ENCODE results near the gene INTS3.

Gene INTS3

GRCh38 chr1:153768316-153769181, 40.7 kb downstream of the INTS3 start:
- no peak overlapping the region for H3K27ac ChIP-seq
- TF ChIP-seq CTCF (conservative IDR thresholded peaks at IDR 0.05; ENCODE audit: low read depth) = no peak
- ChIA-PET POLR2A (ENCODE audit: low non-redundant PET) (no interaction called here), CTCF (interaction anchor here (1.0 kb wide), 1 partner anchor 28 kb away, joined by 3 read pairs; no protein-coding TSS in a partner anchor)
- no peak for DNase-seq (ENCODE audit: low spot score)

DNA sequence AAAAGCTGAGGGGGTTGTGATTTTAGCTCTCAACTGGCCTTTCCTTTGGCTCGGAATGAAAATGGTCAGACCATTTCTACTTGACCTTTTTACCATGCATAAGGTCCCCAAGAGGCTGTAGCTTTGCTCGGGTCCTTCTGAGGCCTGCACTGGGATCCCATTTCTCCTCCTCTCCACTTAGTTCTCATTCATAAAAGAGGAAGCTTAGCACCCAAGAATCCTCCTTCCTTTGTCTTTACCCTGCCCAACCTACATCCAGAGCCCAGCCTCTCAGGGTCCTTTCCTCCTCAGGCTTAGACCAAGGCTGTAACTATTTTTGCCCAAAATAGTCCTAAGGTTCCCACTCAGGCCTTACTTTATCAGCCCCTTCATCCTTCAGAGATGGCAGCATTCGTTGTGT, 41.4 kb downstream of the INTS3 start:
- CTCF ChIA-PET = interaction anchor here (1.0 kb wide), 1 partner anchor 28 kb away, joined by 3 read pairs; no protein-coding TSS in a partner anchor
- POLR2A ChIA-PET (ENCODE audit: low non-redundant PET) = no interaction called here
- H3K27ac ChIP-seq = no peak overlapping the region
- no peak for DNase-seq (ENCODE audit: low spot score)
- no peak for TF ChIP-seq CTCF (conservative IDR thresholded peaks at IDR 0.05; ENCODE audit: low read depth)

GRCh38 chr1:153770797-153771196, 42.9 kb downstream of the INTS3 start:
- H3K27ac ChIP-seq = peak overlapping the region; percentile 96
- TF ChIP-seq CTCF (conservative IDR thresholded peaks at IDR 0.05; ENCODE audit: low read depth) = no peak
- no peak for DNase-seq (ENCODE audit: low spot score)
- ChIA-PET CTCF (interaction anchor here (1.5 kb wide), 1 partner anchor 93 kb away, joined by 4 read pairs; no protein-coding TSS in a partner anchor), POLR2A (ENCODE audit: low non-redundant PET) (no interaction called here)

DNA sequence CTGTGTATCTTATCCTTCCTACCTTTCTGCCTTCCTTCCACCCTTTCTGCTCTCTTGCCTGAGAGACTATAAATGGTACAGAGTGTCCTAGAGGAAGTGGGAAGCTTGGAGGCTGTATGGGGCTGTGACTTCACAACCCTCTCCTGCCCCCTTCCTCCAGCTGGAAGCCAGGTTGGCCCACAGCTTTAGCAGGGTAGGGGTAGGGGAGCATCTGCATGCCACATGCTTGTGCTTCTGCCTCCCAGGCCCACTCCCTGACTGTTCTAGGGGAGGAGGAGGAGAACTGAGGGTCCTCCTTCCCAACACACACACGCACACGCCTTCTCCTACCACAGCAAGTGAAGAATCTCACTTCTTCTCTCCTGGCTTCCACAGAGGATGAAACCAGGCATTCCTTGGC, 43.4 kb downstream of the INTS3 start:
- TF ChIP-seq CTCF (conservative IDR thresholded peaks at IDR 0.05; ENCODE audit: low read depth) = no peak
- H3K27ac ChIP-seq = peak overlapping the region; percentile 96
- ChIA-PET POLR2A (ENCODE audit: low non-redundant PET) (no interaction called here), CTCF (interaction anchor here (0.6 to 1.5 kb wide), 2 partner anchors 93 to 114 kb away, joined by 3 to 4 read pairs; no protein-coding TSS in a partner anchor)
- DNase-seq (ENCODE audit: low spot score) = no peak

GRCh38 chr1:153771841-153772593, 44.2 kb downstream of the INTS3 start:
- no peak for DNase-seq (ENCODE audit: low spot score)
- peak; percentile 54 for TF ChIP-seq CTCF (conservative IDR thresholded peaks at IDR 0.05; ENCODE audit: low read depth)
- POLR2A ChIA-PET (ENCODE audit: low non-redundant PET) = no interaction called here
- CTCF ChIA-PET = interaction anchor here (0.6 to 1.5 kb wide), 3 partner anchors 68 to 113 kb away, joined by 3 to 4 read pairs (median 4); no protein-coding TSS in a partner anchor
- H3K27ac ChIP-seq = peak overlapping the region; percentile 96
